HAP-1 (cell line): ENCODE data around the gene CCDC40.
A peak's percentile ranks its signal among the peaks of the same experiment; 100 is the strongest.
"Not testable (repeated sequence)": the region's sequence is repeated elsewhere in the genome, so short reads cannot be mapped to it uniquely, and the experiment has no call there.

Experiments used
- DNase-seq, 2 experiments: peaks; one replicate each; pipeline ENCODE4 v3.0.0-alpha.2; 2016 to 2020; ENCODE audit warnings: low spot score in 2 of 2
- H3K27me3 ChIP-seq: fragments of 250-450 bp; sonication (Bioruptor Pico); 2 replicates; pipeline ENCODE4 v1.5.1; 2020; ENCODE audit warnings: low read depth, mild to moderate bottlenecking, moderate library complexity
- H3K36me3 ChIP-seq: fragments of 250-450 bp; sonication (Bioruptor Pico); replicated peaks from 2 replicates; pipeline ENCODE4 v1.5.1; 2020; ENCODE audit warnings: mild to moderate bottlenecking
- H3K4me1 ChIP-seq: fragments of 250-450 bp; sonication (Bioruptor Pico); 2 replicates; pipeline ENCODE4 v1.5.1; 2020; ENCODE audit warnings: mild to moderate bottlenecking
- H3K4me3 ChIP-seq: fragments of 250-450 bp; sonication (Bioruptor Pico); 2 replicates; pipeline ENCODE4 v1.5.1; 2020; ENCODE audit warnings: mild to moderate bottlenecking, moderate library complexity
- H3K9me3 ChIP-seq: fragments of 250-450 bp; sonication (Bioruptor Pico); 2 replicates; pipeline ENCODE4 v1.5.1; 2020; ENCODE audit warnings: mild to moderate bottlenecking, moderate library complexity
- in situ Hi-C: fragments of 300-500 bp; cut with MboI; formaldehyde crosslinking; loops from 3 replicates; pipeline ENCODE4 v1.14.3; 2020; ENCODE audit warnings: low sequenced_read_pairs, inconsistent platforms, mixed read lengths

CCDC40 gene

GRCh38 chr17:80033840-80034239 lies 2.6 kb upstream of the CCDC40 start:
- H3K27me3 ChIP-seq, result no peaks in the 10 kb centered on the region
- no peaks in the 10 kb centered on the region for H3K9me3 ChIP-seq
- H3K4me1 ChIP-seq, result peaks cover 6% of the 10 kb centered on the region
- no peaks in the 10 kb centered on the region; the same call in 1 of the 2 replicates for H3K36me3 ChIP-seq
- no peak for DNase-seq
- in situ Hi-C loops, result no loop called here
- no peak overlapping the region for H3K4me3 ChIP-seq

DNA sequence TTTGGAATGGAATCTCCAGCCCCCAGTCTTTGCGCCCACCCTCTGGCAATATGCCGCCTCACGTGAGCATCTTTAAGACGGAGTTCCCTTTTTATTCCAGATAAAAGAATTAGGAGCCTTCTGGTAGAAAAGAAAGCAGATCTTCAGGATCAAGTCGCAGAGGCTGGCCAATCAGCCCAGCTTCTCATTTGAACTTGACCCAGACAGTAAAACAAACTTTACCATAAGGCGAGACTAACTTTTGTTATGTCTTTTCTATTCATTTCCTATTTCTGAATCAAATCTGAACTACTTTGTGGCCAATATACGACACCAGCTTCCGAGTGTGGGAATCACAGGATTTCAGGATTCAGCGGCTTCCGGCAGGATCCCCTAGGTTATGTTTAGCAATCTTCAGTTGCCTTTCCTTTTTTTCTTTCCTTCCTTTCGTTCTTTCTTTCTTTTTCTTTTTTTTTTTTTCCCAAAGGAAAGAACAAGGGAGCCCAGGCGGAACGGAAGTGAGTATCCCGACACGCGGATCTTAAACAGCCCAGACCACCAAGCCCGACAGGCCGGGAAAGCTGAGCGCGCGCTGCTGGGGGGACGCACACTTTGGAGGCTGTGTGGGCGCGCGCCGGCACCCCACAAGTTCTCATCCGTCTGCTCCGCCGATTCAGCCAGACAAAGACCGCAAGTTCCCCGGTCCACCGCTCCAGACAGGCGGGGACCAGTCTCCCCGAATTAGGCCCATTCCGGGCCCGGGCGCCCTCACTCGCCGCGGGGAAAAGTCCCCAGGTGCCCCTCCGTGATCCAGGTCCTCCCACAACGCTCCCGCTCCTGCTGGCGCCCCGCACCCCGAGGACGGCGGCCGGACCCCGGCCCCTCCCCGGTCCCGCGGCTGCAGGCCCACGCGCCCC lies 1.4 kb upstream of the CCDC40 start:
- Histone ChIP-seq H3K9me3 (no peaks in the 10 kb centered on the region), H3K36me3 (no peaks in the 10 kb centered on the region; the same call in 1 of the 2 replicates), H3K4me3 (peak overlapping the region; percentile 72), H3K4me1 (peaks cover 6% of the 10 kb centered on the region), H3K27me3 (no peaks in the 10 kb centered on the region)
- in situ Hi-C loops, result no loop called here
- peak; percentile 31 to 40 for DNase-seq

DNA sequence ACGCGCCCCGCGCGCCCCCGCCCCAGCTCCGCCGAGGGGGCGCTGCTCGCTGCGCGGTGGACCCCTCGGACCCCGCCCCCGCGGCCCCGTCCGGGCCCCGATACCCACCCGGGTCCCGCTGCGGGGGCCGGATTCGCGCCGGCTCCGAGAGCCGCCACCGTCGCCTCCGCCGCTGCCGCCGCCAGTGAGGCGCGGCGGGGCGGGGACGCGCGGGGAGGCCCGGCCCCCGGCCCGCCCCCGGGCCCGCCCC lies 830 bp upstream of the CCDC40 start, which contains the start of gene TBC1D16:
Gene TBC1D16 (minus strand): TSS at position 186 of the 250 bp plus-strand sequence. CDS start 22,325 bp downstream, outside the sequence.
- in situ Hi-C loops, result no loop called here
- no peak for DNase-seq
- peak within 1 kb of the TSS; percentile 72 for H3K4me3 ChIP-seq
- no peaks in the 10 kb centered on the region for H3K9me3 ChIP-seq
- peaks cover 6% of the 10 kb centered on the region for H3K4me1 ChIP-seq
- no peaks in the 10 kb centered on the region for H3K27me3 ChIP-seq
- H3K36me3 ChIP-seq, result no peaks in the 10 kb centered on the region; the same call in 1 of the 2 replicates

DNA sequence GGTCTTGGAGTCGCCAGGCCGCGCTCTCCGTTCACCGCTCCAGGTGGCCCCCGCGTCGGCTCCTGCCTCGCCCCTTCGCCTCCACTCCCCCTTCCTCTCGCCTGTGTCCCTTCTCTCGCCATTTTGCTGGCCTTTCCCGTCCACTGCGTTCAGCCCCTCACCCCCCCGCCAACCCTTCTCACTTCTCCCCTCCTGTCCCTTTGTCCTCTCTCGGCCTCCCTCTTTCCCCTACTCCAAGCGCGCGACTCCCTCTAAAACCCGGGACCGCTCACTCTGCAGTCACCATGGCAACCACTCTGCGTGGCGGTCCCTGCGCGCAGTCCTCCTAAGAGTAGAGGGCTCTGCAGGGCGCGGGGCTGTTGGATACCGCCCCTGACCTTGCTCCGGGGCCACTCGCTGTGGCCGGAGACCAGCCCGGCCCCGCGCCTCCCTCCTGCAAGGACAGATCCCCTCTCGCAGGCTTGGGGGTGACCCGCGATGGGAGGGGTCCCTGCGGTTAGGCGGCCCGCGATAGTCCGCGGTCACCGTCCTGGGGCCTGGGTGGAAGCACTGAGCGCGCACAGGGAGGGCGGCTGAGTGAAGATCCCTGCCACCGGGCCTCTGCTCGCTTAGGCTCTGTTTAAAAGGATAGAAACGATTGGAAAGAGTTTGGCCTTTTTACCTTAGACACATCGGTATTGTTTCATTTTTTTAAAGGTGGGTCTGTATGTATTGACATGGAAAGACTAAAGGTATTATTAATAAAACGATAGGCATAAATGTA lies 454 bp downstream of the CCDC40 start:
- Histone ChIP-seq H3K4me1 (peaks cover 6% of the 10 kb centered on the region), H3K27me3 (no peaks in the 10 kb centered on the region), H3K4me3 (peak overlapping the region; percentile 72), H3K9me3 (no peaks in the 10 kb centered on the region), H3K36me3 (no peaks in the 10 kb centered on the region; the same call in 1 of the 2 replicates)
- in situ Hi-C loops, result no loop called here
- peak; percentile 48 to 84 for DNase-seq

- Histone ChIP-seq H3K4me1 (no peaks in the 10 kb centered on the region), H3K36me3 (no peaks in the 10 kb centered on the region), H3K4me3 (no peak overlapping the region), H3K27me3 (no peaks in the 10 kb centered on the region), H3K9me3 (no peaks in the 10 kb centered on the region)
- DNase-seq, result no peak
- in situ Hi-C loops, result no loop called here
These were observed 7.5 kb downstream of the CCDC40 start for GRCh38 chr17:80043963-80044362.

DNA sequence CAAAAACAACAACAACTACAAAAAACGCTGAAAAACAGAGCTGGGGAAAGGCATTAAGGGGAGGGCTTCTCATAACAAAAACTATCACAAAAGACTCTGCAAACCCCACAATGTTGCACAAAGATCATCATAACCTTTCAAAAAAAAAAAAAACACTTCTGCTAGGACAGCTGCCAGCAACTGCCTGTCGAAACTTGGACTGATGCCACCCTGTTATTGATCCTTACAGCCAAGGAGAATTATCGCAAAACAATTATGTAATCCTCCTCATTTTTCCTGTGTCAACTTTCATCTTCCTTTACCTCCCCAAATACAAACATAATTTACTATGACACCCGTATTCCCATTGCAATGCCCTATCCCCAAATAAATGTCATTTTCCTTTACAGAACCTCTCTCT lies 9.3 kb downstream of the CCDC40 start:
- in situ Hi-C loops, result no loop called here
- no peaks in the 10 kb centered on the region for H3K9me3 ChIP-seq
- no peak for DNase-seq
- no peaks in the 10 kb centered on the region for H3K36me3 ChIP-seq
- H3K4me3 ChIP-seq, result no peak overlapping the region
- H3K4me1 ChIP-seq, result no peaks in the 10 kb centered on the region
- no peaks in the 10 kb centered on the region for H3K27me3 ChIP-seq

GRCh38 chr17:80046709-80047108 lies 10.3 kb downstream of the CCDC40 start:
- H3K4me3 ChIP-seq, H3K27me3 ChIP-seq, H3K36me3 ChIP-seq, DNase-seq, in situ Hi-C loops, H3K4me1 ChIP-seq, H3K9me3 ChIP-seq: not testable (repeated sequence)

DNA sequence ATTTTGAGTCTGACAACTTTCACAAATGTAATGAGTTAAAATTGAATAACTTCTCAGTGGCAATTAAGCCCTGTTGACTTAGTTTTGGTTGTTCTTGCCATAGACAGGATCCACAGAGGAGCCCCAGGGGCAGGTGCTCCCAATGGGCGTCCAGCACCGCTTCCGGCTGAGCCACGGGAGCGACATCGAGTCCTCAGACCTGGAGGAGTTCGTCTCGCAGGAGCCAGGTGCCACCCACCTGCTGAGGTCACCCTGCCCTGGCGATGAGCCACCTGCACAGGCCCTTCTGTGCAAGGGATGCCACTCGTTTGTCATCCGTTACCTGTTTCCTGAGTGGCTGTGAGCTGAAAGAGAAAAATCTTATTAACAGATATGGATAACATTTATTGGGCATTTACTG lies 10.7 kb downstream of the CCDC40 start:
- no peaks in the 10 kb centered on the region for H3K27me3 ChIP-seq
- no peaks in the 10 kb centered on the region for H3K9me3 ChIP-seq
- in situ Hi-C loops, result no loop called here
- H3K36me3 ChIP-seq, result no peaks in the 10 kb centered on the region
- H3K4me3 ChIP-seq, result no peak overlapping the region
- H3K4me1 ChIP-seq, result no peaks in the 10 kb centered on the region
- DNase-seq, result no peak

- no peak overlapping the region for H3K4me3 ChIP-seq
- no peak for DNase-seq
- no peaks in the 10 kb centered on the region for H3K9me3 ChIP-seq
- H3K4me1 ChIP-seq, result no peaks in the 10 kb centered on the region
- H3K27me3 ChIP-seq, result no peaks in the 10 kb centered on the region
- H3K36me3 ChIP-seq, result no peaks in the 10 kb centered on the region
- in situ Hi-C loops, result no loop called here
These were observed 13.5 kb downstream of the CCDC40 start for GRCh38 chr17:80049986-80050385.

- no peak overlapping the region for H3K4me3 ChIP-seq
- no peaks in the 10 kb centered on the region for H3K36me3 ChIP-seq
- no peaks in the 10 kb centered on the region for H3K27me3 ChIP-seq
- H3K4me1 ChIP-seq, result no peaks in the 10 kb centered on the region
- no peaks in the 10 kb centered on the region for H3K9me3 ChIP-seq
- DNase-seq, result no peak
- in situ Hi-C loops, result no loop called here
These were observed 14.3 kb downstream of the CCDC40 start for GRCh38 chr17:80050706-80051105.

DNA sequence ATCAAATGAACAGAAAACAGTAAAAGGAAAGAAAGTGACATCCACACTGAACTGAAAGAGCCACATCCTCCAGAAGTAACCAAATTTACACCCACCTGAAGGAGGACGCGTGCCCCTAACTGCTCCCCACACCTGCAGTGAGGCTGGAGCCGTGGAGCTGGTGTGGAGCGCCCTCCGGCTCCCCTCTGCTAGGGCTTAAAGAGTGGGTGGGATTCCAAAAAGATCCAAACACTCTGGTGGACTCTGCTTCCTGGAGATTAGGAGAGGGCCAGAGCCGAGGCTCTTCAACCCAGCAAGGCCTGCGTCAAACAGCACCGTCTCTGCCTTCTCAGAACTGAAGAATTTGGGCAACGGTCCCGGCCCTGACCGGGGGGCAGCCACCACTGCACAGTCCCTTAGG lies 15.2 kb downstream of the CCDC40 start:
- no peaks in the 10 kb centered on the region for H3K36me3 ChIP-seq
- H3K27me3 ChIP-seq, result no peaks in the 10 kb centered on the region
- H3K9me3 ChIP-seq, result no peaks in the 10 kb centered on the region
- in situ Hi-C loops, result no loop called here
- no peaks in the 10 kb centered on the region for H3K4me1 ChIP-seq
- DNase-seq, result no peak
- no peak overlapping the region for H3K4me3 ChIP-seq

- Histone ChIP-seq H3K27me3 (no peaks in the 10 kb centered on the region), H3K36me3 (no peaks in the 10 kb centered on the region), H3K9me3 (no peaks in the 10 kb centered on the region), H3K4me1 (no peaks in the 10 kb centered on the region), H3K4me3 (no peak overlapping the region)
- DNase-seq, result no peak
- in situ Hi-C loops, result no loop called here
These were observed 16.7 kb downstream of the CCDC40 start for GRCh38 chr17:80053102-80053501.

DNA sequence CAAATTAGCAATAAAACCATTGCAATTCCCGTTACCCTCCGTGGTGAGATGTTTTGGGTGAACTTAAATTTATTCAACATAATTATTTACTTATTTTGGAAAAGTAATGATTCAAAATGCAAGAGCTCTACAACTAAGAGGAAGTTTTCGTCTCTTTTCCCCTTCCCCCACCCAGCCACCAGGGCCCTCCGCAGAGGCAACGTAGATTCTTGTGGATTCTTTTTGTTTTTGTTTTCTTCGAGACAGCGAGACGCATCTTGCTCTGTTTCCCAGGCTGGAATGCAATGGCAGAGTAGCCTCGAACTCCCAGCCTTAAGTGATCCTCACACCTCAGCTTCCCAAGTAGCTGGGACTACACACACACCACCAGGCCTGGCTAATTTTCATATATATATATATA lies 19.2 kb downstream of the CCDC40 start:
- Histone ChIP-seq H3K4me3 (no peak overlapping the region), H3K9me3 (no peaks in the 10 kb centered on the region), H3K36me3 (no peaks in the 10 kb centered on the region), H3K27me3 (no peaks in the 10 kb centered on the region), H3K4me1 (no peaks in the 10 kb centered on the region)
- in situ Hi-C loops, result no loop called here
- no peak for DNase-seq

DNA sequence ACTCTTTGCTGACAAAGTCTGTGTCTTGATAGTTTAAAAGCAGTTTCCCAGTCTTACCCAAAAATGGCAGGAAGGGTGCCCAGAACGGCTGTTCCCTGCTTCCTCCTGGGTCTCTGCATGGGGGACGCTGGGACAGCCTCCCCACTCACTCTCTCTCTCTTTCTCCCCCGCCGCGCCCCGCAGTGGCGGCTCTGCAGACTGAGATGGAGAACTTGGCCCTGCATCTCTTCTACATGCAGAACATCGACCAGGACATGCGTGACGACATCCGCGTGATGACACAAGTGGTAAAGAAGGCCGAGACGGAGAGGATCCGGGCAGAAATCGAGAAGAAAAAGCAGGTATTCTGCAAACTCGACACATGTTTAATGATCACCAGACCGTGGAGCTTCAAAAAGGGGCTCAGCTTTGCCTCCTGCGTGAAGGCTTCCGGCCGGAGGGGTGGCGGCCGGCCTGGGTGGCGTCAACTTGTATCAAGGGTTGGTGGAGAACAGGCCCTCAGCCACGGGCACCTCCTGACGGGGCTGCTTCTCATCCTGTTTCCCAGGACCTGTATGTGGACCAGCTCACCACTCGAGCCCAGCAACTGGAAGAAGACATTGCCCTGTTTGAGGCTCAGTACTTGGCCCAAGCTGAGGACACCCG lies 22.0 kb downstream of the CCDC40 start:
- H3K9me3 ChIP-seq, result no peaks in the 10 kb centered on the region
- no peaks in the 10 kb centered on the region for H3K36me3 ChIP-seq
- DNase-seq, result no peak
- H3K4me1 ChIP-seq, result no peaks in the 10 kb centered on the region
- in situ Hi-C loops, result no loop called here
- H3K27me3 ChIP-seq, result no peaks in the 10 kb centered on the region
- H3K4me3 ChIP-seq, result no peak overlapping the region
